GM04503 (cell line): Measurements from ENCODE around the gene RASL11B.
"Not testable (repeated sequence)": the region's sequence is repeated elsewhere in the genome, so short reads cannot be mapped to it uniquely, and the experiment has no call there.

Source experiments
- DNase-seq: peaks from one replicate; pipeline ENCODE4 v3.0.0-alpha.2; 2012; ENCODE audit warnings: low read depth

Gene RASL11B

DNA sequence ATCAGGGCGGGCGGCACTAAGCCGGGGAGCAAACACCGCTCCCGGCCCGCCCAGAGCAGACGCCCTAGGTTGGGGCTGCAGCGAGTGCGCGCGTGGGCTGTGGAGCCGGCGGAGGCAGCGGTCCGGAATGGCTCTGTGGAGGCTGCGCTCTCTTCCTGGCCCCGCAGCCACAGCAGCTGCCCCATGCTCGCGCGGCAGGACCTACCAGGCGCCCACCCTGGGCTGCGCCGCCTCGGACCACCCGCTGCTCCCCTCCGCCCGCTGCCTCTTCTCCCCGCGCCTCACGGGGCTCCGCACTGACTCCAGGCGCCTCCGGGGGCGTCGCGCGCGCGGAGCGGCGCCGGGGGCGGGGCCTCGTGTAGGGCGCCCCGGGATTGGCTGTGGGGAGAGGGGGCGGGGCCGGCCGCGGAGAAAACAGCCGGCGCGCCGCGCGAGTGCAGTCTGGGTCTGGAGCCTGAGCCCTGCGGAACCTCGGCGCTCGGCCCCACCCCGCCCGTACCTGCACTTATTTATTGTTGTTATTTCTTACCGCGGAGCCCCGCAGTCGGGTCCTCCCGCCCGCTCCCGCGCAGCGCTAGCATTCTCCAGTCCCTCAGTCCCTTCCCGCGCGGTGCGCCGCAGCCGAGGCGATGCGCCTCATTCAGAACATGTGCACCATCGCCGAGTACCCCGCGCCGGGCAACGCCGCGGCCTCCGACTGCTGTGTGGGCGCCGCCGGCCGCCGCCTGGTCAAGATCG, at the start of gene RASL11B:
RASL11B (plus strand) TSS at position 439 of the 738 bp plus-strand sequence; CDS start at position 630, 191 bp downstream.
- no peak for DNase-seq

- no peak for DNase-seq
These were observed 48.6 kb upstream of the RASL11B start for GRCh38 chr4:52813546-52813945.

DNA sequence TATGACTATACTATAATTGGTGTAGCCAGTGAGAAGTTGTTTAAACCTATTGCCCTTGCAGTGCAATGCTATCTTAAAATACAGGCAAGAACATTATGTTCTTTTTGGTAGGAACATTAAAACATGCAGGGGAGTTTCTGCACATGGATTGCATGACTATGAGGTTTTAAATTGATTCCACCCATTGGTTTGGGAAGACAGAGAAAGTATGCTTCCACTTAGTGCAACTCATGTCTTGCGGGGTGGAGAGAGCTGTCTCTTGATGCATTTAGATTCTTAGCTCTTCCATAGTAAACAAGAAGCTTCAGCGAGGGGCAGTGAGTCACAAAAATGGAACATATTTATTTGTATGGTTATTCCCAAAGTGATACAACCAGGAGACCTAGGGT, 39.5 kb upstream of the RASL11B start:
- DNase-seq = peak; percentile 53

DNA sequence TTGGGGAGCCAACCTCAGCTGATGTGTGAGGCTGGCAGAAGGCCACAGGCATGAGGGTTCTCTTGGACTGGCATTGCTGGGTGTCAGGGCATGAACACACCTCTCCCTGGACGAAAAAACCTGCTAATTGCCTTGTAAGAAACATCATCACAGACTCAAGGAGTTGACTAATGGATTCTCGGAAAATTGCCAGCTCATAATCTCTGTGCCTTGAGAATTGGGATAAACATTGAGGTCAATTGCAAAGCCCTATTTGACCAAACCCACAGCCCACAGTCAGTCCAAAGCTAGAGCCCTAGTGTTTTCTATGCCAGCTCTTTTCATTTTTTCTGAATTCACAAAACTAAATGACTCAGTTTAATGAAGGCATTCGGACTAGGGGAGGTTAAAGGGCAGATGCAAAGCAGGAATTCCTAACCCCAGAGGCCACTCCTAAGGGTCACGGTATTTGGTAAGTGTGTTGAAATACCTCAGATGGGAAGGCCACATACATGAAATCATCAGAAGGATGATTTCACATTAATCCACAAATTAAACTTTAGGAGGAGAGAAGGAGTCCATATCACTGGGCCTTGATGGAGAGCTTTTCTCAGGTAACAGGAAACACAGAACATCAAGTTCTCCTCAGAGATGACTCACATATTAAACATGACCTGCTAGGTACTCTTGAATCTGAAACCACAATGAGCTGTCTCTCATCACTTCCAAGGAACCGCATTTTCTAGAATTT, 39.0 kb upstream of the RASL11B start:
- DNase-seq = peak; percentile 45

GRCh38 chr4:52823702-52824092, 38.4 kb upstream of the RASL11B start:
- DNase-seq = no peak

DNA sequence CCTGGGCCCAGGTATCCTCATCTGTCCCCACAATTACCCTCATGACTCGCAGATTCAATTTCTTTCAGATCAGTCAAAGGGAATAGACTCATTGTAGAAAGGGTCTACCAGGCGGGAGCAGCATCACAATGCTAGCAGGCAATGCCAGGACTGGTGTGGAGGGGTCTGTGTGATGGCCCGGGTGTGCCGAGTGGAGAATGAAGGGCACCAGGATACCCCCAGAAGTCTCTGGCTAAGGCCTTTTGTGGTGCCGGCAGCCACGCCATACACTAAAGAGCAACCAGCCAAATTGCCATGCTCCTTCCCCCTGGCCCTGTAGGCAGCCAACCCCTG, 37.9 kb upstream of the RASL11B start:
- no peak for DNase-seq

DNA sequence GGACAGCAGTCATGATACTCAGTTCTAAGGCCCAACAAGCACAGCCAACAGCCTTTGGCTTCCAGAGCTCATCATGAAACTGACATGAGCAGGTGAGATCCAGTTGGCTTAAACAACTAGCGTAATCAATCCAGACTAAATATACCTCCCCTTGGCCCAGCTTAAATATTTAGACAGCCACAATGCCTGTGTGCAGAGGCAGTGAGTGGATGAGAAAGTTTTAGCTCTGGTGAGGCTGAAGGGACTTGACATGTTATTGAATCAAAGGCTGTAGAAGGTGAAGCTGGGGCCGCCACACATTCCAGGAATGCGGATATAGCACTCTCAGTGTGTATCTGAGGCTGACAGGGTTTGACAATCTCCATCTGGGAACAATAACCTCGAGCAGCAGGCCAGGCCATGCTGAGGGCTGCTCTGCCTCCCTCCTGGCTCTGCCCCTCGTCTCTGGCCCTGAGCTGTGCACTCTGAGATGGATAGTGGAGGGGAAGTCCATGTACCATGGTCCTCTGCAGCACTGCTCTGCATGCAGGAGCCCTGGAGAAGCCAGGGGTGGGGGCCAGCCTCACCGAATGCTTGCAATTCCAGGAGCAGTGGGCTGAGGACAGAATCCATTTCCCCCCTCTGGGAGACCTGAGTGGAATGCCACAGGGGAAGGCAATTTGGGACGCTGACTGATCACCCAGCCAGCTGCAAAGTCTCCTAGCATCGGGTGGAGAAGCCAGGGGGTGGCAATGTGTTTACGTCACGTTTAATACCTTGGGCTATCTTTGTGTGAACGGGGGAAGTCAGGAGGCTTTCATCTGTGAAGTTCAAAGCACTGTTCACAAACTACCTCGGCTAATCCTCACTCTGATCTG, 37.3 kb upstream of the RASL11B start:
- DNase-seq = no peak

DNA sequence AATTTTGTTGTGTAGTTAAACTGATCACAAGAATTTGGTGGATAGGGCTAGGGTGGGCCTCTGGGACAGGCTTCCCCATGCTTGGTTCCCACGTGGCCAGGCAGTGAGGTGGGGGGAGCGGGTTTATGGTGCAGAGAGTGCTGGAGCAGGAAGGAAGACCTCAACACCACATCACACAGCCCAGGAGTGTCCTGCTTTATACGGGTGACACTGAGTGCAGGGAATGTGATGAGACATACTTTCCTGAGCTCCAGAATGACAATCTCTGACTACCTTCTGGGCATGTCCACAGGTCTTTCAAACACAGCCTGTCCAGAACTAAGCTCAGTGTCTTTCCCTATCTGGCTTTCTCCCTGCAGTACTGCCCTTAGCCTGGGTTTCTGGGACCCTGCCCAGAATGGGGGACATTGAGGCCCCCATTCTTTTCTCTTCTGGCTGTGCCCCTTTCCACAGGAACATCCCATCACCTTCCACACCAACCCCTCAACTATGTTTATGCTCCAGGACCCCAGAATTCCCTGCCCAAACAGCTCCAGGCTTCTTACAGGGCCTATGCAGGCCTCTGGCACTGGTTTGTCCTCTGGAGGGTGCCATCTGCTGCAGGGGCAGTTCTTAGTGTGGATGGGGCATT, 36.5 kb upstream of the RASL11B start:
- DNase-seq = no peak

DNA sequence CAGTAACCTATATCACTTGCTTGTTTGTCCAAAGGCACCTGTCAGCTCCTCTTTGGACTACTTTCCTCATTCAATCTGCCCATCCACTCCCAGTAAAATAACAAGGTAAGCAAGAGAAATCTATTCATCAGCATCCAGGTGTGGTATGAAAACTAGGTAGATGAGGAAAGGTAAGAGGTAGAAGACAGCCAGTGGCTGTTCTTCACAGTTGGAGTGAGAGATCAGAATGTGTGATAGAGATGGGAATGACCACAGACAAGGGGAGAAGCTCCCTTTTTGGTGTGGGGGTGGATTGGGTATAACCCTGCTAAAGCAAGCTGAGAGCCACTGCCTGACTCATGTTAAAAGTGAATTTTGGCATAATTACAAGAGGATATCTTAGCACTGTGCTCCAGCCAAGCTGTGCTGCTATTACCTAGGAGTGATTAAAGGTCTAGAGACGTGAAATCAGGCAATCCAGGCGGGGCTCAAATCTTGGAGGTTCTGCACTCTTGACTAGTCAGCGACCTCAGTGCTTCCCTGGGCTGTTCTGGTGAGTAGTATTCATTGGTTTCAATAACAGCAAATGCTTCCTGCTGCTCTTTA, 28.1 kb upstream of the RASL11B start:
- no peak for DNase-seq

DNA sequence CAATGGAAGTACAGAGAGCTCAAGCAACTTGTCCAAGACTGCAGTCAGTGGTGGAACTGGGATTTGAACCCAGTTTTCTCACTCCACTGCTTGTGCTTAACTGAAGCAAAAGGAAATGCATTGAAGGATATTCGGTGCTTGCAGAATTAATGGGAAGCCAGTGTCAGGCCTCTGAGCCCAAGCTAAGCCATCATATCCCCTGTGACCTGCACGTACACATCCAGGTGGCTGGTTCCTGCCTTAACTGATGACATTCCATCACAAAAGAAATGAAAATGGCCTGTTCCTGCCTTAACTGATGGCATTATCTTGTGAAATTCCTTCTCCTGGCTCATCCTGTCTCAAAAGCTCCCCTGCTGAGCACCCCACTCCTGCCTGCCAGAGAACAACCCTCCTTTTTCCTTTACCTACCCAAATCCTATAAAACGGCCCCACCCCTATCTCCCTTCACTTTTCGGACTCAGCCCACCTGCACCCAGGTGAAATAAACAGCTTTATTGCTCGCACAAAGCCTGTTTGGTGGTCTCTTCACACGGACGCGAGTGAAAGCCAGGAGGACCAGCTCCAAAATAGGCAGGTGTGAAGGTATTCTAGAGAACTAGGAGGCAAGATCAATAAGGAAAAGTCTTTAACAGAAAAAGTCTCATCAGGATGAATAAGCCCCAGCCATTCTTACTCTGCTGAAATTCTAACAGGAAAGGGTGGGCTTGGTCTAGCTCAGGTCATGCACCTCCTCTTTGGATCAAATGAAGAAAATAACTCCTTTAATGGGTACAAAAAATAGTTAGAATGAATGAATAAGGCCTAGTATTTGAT, 27.3 kb upstream of the RASL11B start:
- DNase-seq = not testable (repeated sequence)

GRCh38 chr4:52836120-52836519, 26.0 kb upstream of the RASL11B start:
- DNase-seq = no peak

- DNase-seq = peak; percentile 70
These were observed 25.4 kb upstream of the RASL11B start for GRCh38 chr4:52836678-52837077.

- no peak for DNase-seq
These were observed 24.2 kb upstream of the RASL11B start for GRCh38 chr4:52837716-52838558.

DNA sequence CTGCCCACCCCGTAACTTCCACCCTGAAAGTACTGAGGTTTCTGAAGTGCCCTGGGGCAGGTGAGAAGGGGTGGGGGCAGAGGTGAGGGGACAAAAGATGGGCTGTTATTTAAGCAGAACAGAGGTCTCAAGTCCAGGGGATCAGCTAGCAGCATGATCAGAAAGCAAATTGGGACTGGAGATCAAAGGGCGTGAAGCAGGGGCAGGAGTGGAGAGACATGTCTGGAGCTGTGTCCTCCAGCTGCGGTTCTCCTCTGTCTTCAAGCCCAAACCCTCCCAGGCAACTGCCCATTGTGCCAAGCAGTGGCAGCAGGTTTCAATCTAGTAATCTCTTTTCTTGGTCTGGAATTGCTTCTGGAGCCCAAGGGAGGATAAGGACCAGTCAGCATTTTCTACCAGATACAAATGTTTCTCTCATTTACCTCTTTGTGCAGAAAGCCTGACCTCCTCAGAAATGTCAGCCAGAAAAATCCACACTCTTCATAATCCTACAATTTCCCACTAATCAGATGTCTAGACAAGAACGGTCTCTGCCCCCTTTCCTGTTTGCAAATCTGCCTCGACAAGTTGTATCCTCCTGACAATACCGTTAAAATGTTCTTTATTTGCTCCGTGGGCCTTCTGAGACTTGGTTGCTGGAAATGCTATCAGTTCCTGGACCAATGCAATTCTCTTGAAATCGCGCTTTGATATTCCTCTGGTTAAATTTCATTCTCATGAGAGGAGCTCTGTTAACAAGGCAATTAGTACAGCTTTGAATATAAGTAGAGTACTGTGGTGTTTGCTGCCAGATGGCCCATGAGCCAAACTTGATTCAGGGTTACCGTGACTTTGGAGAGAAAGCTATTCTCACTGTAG, 23.2 kb upstream of the RASL11B start:
- DNase-seq = no peak

- DNase-seq = no peak
These were observed 21.4 kb upstream of the RASL11B start for GRCh38 chr4:52840531-52841370.

GRCh38 chr4:52841682-52842456, 20.2 kb upstream of the RASL11B start:
- DNase-seq = no peak

DNA sequence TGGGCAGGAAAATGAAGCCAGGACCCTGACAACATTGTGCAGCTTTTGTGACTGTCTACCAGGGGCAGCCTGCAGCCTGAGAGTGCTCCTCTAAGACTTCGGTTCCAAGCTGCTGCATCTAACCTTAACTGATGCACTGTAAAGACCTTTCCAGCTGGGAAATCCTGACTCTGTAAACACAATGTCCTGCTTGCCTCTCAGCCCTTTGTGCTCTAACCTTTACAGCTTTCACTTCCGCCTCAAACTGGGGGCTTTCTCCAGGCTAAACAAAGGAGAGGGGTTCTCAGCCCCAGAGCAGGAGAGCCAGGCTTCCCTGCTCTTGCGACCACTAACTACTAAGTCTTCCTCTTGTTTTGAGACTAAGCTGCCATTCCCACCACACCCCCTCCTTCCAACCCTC, 19.3 kb upstream of the RASL11B start:
- no peak for DNase-seq
